ENCODE data around the gene SPOCK1. TPM values are rescaled to one million over a fixed set of nuclear protein-coding genes. Genes with fewer than 3 reads are reported as not detected.

Gene SPOCK1
- total RNA-seq, 1 experiment from 2014 or later, result 9.8 TPM

DNA sequence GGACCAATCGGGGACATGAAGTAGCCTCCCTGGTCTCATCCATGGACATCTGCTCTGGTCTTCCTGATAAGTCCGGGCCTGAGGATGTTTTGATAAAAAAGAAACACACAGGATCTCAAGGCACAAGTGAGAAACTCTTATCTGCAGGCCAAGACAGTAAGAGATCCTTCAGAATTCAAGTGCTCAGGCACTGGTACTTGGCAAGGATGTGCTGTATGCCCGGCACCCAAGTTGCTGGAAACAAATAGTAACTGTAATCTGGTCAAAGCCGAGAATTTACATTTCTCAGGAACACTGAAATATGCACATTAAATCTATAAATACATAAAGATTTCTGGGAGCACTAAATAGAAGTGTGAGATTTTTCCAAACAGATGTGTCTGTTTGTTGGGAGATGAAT lies 165.7 kb downstream of the SPOCK1 start:
- DNase-seq (no peak), ATAC-seq (no peak)
- no peaks in the 10 kb centered on the region for H3K79me2 ChIP-seq (ENCODE audit: low read length)
- H3K36me3 ChIP-seq (ENCODE audit: low read depth, low read length), result no peaks in the 10 kb centered on the region
- ChIA-PET POLR2A (ENCODE audit: unreplicated experiment) (no interaction called here), CTCF (interaction anchor here (0.9 kb wide), 1 partner anchor 13 kb away, joined by 3 read pairs; no protein-coding TSS in a partner anchor)
- H3K4me2 ChIP-seq (ENCODE audit: low read length), result no peak overlapping the region
- BruUV-seq (replicated peaks), result no TSS peak
- no peak overlapping the region for H3K27ac ChIP-seq (ENCODE audit: low read length)
- H3K4me3 ChIP-seq (ENCODE audit: low read length), result no peak overlapping the region
- no peaks in the 10 kb centered on the region for H3K4me1 ChIP-seq (ENCODE audit: insufficient read depth, low read length)
- no peaks in the 10 kb centered on the region for H3K9me3 ChIP-seq (ENCODE audit: low read length)
- H3K9me2 ChIP-seq (replicated peaks; ENCODE audit: low read length), result no peaks in the 10 kb centered on the region
- H4K20me1 ChIP-seq (ENCODE audit: low read length), result no peaks in the 10 kb centered on the region
- no peaks in the 10 kb centered on the region for H3F3A ChIP-seq (ENCODE audit: low read length, unreplicated experiment)
- H2AFZ ChIP-seq (ENCODE audit: low read length), result no peak overlapping the region
- H3K9ac ChIP-seq (ENCODE audit: low read length), result no peak overlapping the region
- no peaks in the 10 kb centered on the region for H3K27me3 ChIP-seq (ENCODE audit: low read length)
- intact Hi-C loops (cut with micrococcal nuclease), result no loop called here
- TF ChIP-seq EZH2phosphoT487 (IDR thresholded peaks at IDR 0.05; ENCODE audit: borderline replicate concordance, low read length) (no peak), EZH2 (IDR thresholded peaks at IDR 0.05; ENCODE audit: low read length, unreplicated experiment) (no peak)
- TF ChIP-seq, protein P1, sequence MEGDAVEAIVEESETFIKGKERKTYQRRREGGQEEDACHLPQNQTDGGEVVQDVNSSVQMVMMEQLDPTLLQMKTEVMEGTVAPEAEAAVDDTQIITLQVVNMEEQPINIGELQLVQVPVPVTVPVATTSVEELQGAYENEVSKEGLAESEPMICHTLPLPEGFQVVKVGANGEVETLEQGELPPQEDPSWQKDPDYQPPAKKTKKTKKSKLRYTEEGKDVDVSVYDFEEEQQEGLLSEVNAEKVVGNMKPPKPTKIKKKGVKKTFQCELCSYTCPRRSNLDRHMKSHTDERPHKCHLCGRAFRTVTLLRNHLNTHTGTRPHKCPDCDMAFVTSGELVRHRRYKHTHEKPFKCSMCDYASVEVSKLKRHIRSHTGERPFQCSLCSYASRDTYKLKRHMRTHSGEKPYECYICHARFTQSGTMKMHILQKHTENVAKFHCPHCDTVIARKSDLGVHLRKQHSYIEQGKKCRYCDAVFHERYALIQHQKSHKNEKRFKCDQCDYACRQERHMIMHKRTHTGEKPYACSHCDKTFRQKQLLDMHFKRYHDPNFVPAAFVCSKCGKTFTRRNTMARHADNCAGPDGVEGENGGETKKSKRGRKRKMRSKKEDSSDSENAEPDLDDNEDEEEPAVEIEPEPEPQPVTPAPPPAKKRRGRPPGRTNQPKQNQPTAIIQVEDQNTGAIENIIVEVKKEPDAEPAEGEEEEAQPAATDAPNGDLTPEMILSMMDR (conservative IDR thresholded peaks at IDR 0.05; ENCODE audit: low read depth, low read length), result no peak

DNA sequence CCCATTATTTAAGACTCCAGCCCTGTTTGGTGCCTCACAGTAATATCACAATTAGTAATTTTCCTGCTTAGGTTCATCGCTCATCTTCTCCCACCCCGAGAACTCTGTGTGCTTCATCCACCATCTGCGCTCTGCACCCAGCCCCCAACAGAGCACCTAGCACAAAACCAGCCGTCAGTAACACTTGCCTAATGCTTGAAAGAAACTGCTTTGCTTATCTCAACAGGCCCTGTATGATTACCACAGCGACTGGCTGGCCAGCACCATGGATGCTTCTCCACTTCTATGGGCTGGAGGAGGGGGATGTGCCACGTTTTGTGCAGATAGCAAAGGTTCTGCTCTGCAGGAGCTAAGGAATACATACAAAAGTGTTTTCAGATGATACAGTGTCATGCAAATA lies 166.8 kb downstream of the SPOCK1 start:
- no peaks in the 10 kb centered on the region for H4K20me1 ChIP-seq (ENCODE audit: low read length)
- no peaks in the 10 kb centered on the region for H3K9me2 ChIP-seq (replicated peaks; ENCODE audit: low read length)
- H2AFZ ChIP-seq (ENCODE audit: low read length), result no peak overlapping the region
- H3K9ac ChIP-seq (ENCODE audit: low read length), result no peak overlapping the region
- no peaks in the 10 kb centered on the region for H3K9me3 ChIP-seq (ENCODE audit: low read length)
- H3K4me2 ChIP-seq (ENCODE audit: low read length), result no peak overlapping the region
- ATAC-seq, result no peak
- intact Hi-C loops (cut with micrococcal nuclease), result no loop called here
- H3K79me2 ChIP-seq (ENCODE audit: low read length), result no peaks in the 10 kb centered on the region
- H3K4me3 ChIP-seq (ENCODE audit: low read length), result no peak overlapping the region
- H3K27ac ChIP-seq (ENCODE audit: low read length), result no peak overlapping the region
- no peaks in the 10 kb centered on the region for H3K36me3 ChIP-seq (ENCODE audit: low read depth, low read length)
- no peak for TF ChIP-seq EZH2 (IDR thresholded peaks at IDR 0.05; ENCODE audit: low read length, unreplicated experiment)
- TF ChIP-seq, protein P1 (conservative IDR thresholded peaks at IDR 0.05; ENCODE audit: low read depth, low read length), result no peak
- no peak for TF ChIP-seq EZH2phosphoT487 (IDR thresholded peaks at IDR 0.05; ENCODE audit: borderline replicate concordance, low read length)
- H3K27me3 ChIP-seq (ENCODE audit: low read length), result no peaks in the 10 kb centered on the region
- no peaks in the 10 kb centered on the region for H3K4me1 ChIP-seq (ENCODE audit: insufficient read depth, low read length)
- H3F3A ChIP-seq (ENCODE audit: low read length, unreplicated experiment), result no peaks in the 10 kb centered on the region
- ChIA-PET POLR2A (ENCODE audit: unreplicated experiment) (no interaction called here), CTCF (no interaction called here)
- BruUV-seq (replicated peaks), result no TSS peak
- no peak for DNase-seq

DNA sequence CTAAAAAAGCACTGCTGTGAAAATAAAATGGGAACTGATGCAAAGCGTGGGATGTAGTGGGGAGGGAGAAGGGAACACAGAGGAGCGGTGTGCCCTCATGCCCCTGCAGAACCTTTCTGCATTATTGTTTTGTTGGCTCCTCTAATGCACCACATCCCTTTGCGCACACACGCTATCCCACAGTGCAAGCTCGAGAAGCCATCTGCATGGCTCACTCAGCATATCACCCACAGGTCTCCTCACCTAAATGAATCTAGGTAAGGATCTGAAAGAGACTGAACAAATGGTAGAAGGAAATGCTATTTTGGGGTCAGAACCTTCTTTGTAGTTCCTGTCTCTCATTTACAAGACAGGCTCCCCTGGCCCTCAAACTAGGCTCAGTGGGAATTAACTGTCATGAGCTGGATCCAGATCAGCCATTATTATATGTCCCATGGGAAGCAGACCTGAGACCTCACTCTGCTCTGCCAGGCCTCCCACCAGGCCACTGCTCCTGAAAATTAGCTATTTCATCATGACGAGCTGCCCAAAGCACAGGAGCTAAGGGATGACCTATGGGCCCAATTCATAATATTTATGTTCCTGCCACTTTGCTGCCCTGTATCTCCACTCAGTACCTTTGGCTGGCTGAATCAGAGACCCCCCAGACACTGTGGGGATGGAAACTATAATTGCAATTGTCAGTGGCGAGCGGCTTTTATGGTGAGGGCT lies 169.4 kb downstream of the SPOCK1 start:
- intact Hi-C loops (cut with micrococcal nuclease), result no loop called here
- Histone ChIP-seq H3K79me2 (ENCODE audit: low read length) (no peaks in the 10 kb centered on the region), H2AFZ (ENCODE audit: low read length) (no peak overlapping the region), H3K9ac (ENCODE audit: low read length) (no peak overlapping the region), H3K27ac (ENCODE audit: low read length) (no peak overlapping the region), H3K4me1 (ENCODE audit: insufficient read depth, low read length) (no peaks in the 10 kb centered on the region), H3K9me3 (ENCODE audit: low read length) (no peaks in the 10 kb centered on the region), H3K4me2 (ENCODE audit: low read length) (no peak overlapping the region), H3K9me2 (replicated peaks; ENCODE audit: low read length) (no peaks in the 10 kb centered on the region), H4K20me1 (ENCODE audit: low read length) (no peaks in the 10 kb centered on the region), H3F3A (ENCODE audit: low read length, unreplicated experiment) (no peaks in the 10 kb centered on the region), H3K4me3 (ENCODE audit: low read length) (no peak overlapping the region), H3K27me3 (ENCODE audit: low read length) (no peaks in the 10 kb centered on the region), H3K36me3 (ENCODE audit: low read depth, low read length) (no peaks in the 10 kb centered on the region)
- POLR2A ChIA-PET (ENCODE audit: unreplicated experiment), result no interaction called here
- DNase-seq (no peak), ATAC-seq (no peak)
- CTCF ChIA-PET, result interaction anchor here (0.7 kb wide), 1 partner anchor 132 kb away, joined by 3 read pairs; no protein-coding TSS in a partner anchor
- TF ChIP-seq, protein P1 (conservative IDR thresholded peaks at IDR 0.05; ENCODE audit: low read depth, low read length), result no peak
- no peak for TF ChIP-seq EZH2 (IDR thresholded peaks at IDR 0.05; ENCODE audit: low read length, unreplicated experiment)
- no peak for TF ChIP-seq EZH2phosphoT487 (IDR thresholded peaks at IDR 0.05; ENCODE audit: borderline replicate concordance, low read length)
- BruUV-seq (replicated peaks), result no TSS peak
